Gastrocnemius medialis (tissue), 4 donors: ENCODE results near the gene ASTN2.

Experiments
- POLR2A ChIP-seq, 2 donors: fragments of 450-650 bp; IDR thresholded peaks; one replicate each; pipeline ENCODE4 v1.6.1; 2017; ENCODE audit warnings: antibody characterized with exemption in 2 of 2, mild to moderate bottlenecking in 2 of 2, moderate library complexity in 2 of 2
- TF ChIP-seq, protein P1 (sequence below), 5 experiments: fragments of 450-650 bp in 3 of 5; fragments of 200-600 bp in 2 of 5; sonication (generic) in 2 of 5; IDR thresholded peaks in 4 of 5; conservative IDR thresholded peaks in 1 of 5; 1 replicate in 4 of 5; 2 replicates in 1 of 5; pipeline ENCODE4 v1.5.1; 2016 to 2019; ENCODE audit warnings: antibody characterized with exemption in 5 of 5, mild to moderate bottlenecking in 3 of 5, moderate library complexity in 3 of 5

DNA sequence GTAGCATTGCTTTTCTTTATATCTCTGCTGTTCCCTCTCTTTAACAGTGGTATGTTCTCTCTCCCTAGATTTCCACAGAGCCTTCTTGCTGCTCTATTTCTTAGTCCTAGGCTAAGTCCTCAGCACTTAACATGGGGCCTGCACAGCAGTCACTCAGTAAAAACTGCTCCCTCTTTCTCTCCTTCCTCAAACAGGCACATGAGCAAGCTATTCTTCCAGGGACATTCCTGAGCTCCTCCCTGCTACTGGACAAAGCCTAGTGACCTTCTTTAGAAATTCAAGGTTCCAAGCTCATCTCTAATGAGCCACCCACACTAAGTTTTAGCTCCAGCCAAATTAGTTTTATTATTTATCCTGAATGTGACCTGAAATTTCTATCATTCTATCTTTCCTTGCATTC lies 688.3 kb downstream of the ASTN2 start:
- TF ChIP-seq POLR2A (IDR thresholded peaks at IDR 0.05), result no peak
- TF ChIP-seq, protein P1, sequence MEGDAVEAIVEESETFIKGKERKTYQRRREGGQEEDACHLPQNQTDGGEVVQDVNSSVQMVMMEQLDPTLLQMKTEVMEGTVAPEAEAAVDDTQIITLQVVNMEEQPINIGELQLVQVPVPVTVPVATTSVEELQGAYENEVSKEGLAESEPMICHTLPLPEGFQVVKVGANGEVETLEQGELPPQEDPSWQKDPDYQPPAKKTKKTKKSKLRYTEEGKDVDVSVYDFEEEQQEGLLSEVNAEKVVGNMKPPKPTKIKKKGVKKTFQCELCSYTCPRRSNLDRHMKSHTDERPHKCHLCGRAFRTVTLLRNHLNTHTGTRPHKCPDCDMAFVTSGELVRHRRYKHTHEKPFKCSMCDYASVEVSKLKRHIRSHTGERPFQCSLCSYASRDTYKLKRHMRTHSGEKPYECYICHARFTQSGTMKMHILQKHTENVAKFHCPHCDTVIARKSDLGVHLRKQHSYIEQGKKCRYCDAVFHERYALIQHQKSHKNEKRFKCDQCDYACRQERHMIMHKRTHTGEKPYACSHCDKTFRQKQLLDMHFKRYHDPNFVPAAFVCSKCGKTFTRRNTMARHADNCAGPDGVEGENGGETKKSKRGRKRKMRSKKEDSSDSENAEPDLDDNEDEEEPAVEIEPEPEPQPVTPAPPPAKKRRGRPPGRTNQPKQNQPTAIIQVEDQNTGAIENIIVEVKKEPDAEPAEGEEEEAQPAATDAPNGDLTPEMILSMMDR (IDR thresholded peaks at IDR 0.05 in 4 of 5, conservative IDR thresholded peaks at IDR 0.05 in 1 of 5), result no peak
